Activated T-cell treated with anti-CD3 and anti-CD28 coated beads for 48 hours (primary cell): Measurements from ENCODE around the gene WDFY4.

Experiments
- DNase-seq: peaks from one replicate; pipeline ENCODE4 v3.0.0-alpha.2; 2020; ENCODE audit warnings: low read depth

Gene WDFY4

DNA sequence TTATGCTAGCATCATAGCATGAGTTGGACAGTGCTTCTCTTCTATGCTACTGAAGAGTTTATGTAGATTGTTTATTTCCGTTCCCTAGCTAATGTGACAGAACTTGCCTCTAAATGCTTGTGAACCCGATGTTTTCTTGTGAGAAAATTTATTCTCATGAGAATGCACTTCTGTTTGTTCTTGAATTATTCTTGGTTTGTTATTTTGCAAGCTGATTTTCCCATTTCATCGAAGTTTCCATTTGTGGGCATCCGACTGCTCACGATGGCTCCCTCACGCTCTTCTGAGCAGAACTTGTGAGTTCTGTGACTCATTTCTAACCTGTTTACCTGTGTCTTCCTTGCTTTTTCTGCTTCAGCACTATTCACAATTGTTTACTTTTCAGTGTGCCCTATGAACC is 59.9 kb downstream of the WDFY4 start:
- DNase-seq: no peak

DNA sequence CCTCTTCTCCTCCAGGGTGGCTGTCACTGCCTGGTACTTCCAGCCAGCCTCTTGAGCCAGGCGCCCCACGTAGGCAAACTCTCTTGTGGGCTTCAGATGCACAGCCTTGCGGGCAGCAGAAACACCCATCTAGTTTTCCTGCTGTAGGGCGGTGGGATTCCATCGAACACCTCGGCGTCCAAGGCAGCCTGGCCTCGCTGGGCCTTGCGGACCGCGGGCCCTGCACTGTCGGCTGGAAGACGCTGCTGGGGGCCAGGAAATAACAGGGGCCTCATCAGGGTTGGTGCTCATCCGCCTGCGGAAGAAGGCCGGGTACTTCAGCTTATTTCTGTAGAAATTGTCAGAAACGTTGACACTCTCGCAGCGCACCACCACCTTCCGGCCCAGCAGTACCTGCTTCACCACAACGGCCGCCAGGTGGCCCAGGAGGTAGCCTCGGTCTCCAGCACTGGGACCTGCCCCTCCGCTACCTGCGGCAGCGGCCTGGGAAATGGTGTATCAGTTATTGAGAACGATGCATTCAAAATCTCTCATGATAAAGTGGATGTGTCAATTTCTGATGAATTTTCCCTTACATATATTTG is 61.1 kb downstream of the WDFY4 start:
- DNase-seq: no peak

DNA sequence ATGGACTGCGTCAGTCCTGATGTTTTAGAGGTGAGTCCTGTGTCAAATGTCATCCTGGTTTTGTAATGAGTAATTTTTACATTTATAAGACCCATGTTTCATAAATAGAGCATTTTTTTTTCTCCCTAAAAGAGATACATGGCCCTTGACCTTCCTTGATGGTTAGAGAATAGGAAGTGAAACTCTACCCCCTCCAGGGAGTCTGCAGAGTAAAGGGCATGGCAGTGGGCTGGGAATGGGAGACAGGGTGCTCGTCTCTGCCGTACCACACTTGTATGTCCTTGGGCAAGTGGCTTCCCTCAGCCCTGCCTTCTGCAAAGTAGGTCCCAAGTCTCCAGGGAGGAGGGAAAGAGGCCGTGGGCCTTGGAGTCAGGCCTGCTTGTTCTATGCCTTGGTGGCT is 63.9 kb downstream of the WDFY4 start:
- no peak for DNase-seq

DNA sequence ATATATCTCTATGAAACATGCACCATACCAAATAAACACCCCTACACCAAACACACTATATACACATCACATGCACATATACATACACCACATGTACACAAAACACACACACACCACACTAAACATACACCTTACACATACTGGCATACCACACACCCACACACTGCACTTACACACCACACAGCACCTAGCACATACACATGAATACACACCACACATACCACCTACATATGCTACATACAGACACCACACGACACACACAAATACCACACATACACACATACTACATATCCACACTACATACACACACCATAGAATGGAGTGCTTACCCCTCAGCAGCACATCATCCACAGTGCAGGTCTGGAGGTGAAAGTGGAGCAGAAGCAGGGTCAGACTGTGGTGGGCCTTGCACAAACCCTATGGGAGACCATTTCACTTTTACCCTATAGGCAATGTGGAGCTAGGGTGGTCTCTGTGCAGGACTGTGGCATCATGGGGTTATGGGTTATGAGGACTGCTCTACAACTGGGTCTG is 64.6 kb downstream of the WDFY4 start:
- no peak for DNase-seq

DNA sequence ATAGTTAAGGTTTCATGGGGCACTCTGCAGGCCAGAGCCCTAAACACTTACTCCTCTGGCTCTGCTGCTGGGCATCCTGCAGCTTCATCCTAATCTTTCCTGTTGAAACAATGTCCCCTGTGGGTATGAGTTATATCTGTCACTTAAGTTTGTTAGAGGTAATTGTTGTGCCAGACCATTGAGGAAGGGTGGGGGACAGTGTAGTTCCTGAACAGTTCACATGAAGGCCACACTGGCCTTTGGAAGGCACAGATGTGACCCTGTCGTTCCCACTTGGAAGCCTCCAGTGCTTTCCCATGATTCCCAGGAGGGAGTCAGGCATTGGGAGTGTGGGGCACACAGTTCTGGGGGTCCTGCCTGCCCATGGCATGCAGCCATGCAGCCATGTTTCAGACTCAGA is 65.3 kb downstream of the WDFY4 start:
- DNase-seq: no peak

DNA sequence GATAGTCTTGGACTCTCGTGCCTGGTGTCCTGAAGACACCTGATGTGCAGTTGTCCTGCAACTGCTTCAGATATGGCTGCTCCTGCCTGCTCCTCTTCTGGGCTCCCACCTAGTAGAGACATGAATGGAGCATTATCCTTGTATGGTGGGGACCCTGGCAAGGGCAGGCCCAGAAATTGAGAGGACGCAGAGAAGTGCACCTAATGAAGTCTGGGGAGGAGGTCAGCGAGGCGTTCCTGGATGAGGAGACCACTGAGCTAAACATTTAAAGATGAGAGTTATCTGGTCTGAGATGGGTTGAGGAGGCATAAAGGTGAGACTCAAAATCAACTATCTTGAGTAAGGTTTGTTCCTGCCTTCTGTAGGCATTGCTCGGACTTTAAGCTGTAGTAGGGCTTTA is 66.3 kb downstream of the WDFY4 start:
- DNase-seq: no peak

DNA sequence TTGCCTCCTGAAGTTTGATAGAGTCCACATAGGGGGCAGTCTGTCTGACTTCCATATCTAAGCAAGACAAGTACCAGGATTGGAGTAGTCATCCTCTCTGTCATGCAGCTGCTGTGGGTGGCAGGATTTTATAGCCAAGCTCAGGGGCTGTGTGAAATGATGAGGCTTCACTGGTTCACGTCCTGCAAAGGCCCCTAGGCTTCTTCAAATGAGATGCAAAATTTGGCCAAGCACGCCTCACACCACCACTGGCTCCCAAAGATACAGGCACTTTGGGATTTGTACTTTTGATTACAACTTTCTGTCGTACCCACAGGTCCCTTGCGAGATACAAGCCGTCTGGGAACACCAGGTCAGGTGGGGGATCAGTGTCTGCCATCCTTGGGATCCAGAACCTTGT is 67.1 kb downstream of the WDFY4 start:
- no peak for DNase-seq

DNA sequence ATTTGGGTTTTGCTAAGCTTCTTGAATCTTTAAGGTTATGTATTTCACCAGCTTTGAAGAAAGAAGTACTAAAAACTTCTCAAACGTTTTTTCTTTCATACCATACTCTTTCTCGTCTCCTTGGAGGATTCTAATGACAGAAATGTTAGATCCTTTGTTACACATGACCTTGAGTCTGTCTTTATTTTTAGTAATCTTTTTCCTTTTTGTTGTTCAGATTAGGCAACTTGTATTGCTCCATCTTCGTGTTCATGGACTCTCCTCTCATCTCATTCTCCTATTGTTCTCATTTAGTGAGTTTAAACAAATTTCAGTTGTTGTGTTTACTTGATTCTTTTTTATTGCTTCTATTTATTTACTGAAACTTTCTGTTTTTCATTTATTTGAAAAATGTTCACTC is 73.7 kb downstream of the WDFY4 start:
- DNase-seq: no peak

DNA sequence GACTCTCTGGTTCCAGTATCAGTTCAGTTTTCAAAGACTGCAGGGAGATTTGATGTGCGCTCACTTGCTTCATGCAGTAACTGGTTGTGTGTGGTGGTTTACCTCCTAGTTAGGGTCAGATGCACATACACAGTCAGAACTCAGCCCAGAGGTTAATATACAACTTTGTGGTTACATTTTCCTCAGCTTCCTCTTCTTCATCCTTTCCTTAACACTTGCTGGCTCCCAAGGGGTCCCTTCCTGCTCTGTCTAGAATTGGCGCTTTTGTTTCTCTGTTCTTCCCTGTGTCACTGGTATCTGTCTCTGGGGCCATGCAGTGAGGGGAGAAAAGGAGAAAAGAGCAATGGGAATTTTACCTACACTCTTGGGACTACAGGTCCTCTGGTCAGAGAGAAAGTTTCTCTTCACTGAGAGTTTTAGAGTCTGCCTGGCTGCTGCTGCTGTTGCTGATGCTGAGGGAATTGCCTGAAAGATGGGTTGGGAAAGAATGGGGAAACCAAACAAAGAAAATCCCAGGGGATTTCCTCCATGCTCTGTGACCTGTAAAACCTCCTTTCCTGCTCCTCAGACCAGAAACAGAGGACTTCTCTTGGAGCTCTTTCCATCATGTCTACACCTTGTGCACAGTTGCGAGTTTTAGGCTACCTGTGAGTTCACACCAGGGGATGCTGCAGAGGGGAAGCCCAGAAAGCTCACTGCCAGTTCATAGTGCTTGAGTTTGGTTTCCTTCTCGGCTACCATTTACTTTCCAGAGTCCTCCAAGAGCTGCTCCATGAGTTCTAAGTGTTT is 74.6 kb downstream of the WDFY4 start:
- no peak for DNase-seq

DNA sequence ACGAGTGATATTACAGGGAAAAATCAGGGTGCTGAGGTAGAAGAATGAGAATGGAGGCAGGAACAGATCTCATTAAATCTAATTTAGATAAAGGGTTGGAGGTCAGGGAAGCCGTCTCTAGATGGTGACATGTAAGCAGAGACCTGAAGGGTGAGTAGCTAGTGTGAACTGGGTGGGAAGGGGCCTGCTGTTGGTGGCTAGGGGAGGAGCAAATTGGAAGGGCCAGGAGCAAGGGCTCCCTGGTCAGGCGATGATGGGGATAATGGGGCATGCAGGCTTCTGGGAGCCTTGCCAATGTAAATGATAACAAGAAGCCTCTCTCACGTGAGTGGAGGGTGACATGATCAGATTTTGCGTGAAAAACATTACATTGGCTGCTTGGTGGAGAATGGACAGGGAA is 76.3 kb downstream of the WDFY4 start:
- DNase-seq: no peak

DNA sequence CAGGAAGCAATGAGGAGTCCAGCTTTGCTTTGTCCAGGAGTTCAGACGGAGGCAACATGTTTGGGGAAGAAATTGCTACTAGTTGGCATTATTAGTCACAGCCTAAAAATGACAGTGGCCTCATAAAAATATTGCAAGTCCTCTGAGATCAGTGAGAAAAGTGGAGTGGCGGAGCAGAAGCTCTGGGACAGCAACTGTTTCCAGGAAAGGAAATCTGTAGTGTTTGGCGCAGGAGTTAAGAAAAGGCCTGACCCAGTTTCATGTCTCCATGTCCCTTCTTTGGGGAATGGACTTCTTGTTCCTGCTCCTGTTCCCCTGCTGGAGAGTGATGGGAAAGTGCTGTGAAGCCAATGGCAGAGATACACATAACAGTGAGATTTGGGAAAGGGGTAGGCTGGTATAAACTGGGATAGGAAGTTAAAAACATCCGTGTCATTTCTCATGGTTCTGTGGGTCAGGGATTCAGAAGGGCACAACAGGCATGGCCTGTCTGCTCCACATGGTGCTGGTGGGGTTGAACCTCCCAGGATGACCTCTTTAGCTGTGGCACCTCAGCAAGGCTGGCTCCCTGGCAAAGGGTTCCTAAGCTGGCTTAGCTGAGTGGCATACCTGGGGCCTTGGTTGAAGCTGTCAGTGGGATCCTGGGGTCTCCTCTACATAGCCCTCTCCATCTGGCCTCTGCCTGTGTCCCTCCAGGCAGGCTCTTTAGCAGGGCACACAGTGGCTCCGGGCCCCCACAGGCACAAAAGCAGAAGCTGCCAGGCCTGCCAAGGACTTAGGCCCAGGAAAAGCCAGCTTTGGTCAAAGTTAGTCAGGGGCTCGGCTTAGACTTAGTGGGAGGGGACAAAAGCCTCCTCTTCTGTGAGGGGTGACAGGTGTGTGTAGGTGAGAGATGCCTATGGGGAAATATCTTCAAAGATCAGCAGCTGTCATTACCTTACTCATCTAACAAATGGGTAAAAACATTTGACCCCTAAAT is 77.7 kb downstream of the WDFY4 start:
- DNase-seq: no peak

DNA sequence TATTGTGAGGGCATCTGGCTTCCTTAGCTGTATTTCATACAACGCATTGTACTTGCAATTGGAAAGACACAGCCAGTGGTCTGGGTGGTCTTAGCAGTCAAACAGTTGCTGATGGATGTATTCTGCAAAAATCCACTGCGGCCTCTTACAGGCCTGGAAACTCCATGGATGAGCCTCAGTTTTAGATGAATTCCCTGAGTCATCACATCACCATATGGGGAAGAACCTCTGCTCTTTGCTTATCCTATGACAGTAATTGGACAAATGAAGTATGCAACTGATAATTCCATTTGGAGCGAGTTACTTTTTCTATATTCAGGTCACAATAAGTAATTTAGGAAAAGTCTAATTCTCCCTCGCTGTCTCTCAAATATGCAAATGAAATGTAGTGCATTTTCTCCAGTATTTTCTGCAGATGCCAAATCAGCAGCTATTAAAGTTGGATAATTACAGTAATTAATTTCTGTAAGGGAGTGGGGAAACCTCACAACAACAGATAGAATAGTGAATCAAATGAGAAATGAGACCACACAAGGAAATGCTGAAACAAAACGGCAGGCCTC is 78.8 kb downstream of the WDFY4 start:
- no peak for DNase-seq

DNA sequence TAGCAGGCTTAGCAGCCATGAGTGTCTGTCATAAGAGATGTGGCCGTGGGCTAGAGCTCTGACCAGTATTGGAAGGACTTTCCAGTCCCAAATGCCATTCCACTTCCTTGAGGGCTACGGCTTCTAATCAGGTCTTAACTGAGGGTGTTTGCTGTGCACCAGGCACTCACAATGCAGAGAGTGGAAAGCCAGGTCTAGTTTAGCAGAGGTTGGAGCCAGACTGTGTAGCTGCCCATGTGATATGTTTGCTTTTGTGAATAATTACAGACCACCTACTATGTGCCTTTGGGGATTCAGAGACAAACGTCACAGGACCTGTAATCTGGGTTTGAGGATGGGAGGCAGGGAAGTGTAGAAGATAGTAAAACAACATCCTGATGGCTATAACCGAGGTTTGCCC is 79.8 kb downstream of the WDFY4 start:
- no peak for DNase-seq

DNA sequence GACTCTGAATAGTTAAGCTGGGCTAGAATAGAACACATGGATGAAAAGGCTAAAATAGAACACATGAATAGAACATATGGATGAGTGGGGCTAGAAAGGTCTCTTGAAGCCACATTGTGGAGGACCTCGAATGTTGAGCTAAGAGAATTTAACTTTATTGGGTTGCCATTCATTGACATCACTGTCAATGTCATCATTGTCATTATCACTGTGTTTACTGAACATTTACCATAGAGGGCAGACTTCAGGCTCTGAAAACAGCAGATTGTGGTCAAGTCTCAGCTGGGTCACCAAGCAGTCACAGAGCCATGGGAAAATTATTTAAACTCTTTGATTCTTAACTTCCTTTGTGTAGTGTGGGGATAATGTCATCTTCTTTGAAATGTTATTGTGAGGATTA is 80.4 kb downstream of the WDFY4 start:
- no peak for DNase-seq

DNA sequence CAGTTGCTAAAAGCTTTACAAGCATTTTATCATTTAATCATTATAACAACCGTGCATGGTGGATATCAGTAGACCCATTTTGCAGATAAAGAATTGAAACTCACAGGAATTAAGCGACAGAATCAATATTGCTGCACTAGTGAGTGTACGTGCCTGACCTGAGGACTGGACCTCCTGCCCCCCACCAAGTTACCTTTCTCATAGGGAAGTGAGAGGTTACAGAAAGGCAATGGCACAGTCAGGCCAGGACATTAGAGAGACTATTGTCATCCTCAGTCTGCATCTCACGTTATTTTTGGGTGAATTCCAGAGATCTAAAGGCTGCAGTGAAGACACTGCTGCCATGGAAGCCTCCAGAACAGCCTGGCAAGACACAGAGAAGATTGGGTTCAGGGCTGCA is 80.9 kb downstream of the WDFY4 start:
- no peak for DNase-seq

DNA sequence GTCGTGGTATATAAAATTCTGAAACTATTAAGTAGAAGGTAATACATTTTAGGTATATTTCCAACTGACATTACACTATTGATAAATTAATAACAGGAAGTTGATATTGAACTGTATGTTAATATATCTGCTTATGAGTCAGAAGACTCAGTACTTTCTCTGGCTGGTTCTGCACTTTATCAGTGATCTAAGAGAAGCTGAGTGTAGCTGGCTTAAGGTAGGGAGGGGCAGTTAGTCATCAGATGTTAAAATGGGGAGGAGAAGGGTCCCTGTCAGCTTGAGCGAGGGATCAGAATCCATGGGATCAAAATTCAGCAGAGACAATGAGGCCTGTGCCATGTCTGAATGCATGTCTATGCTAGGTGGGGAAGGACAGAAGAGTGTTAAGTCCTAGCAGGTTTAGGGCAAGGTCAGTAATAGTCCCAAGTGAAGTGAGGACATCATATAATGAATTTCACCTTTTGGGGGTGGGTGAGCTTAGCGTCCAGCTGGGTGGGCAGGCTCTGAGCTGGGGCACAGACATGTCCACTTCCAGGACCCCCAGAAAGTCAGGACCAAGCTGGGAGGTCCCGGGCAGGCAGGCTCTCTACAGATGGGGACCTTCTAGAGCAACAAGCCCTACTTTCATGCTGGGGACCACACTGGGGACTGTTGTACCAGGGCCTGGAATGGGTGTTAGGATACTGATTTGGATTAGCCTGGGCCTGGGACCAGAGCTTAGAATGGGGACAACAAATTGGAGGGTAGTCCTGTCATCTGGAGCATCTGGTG is 82.9 kb downstream of the WDFY4 start:
- DNase-seq: no peak

DNA sequence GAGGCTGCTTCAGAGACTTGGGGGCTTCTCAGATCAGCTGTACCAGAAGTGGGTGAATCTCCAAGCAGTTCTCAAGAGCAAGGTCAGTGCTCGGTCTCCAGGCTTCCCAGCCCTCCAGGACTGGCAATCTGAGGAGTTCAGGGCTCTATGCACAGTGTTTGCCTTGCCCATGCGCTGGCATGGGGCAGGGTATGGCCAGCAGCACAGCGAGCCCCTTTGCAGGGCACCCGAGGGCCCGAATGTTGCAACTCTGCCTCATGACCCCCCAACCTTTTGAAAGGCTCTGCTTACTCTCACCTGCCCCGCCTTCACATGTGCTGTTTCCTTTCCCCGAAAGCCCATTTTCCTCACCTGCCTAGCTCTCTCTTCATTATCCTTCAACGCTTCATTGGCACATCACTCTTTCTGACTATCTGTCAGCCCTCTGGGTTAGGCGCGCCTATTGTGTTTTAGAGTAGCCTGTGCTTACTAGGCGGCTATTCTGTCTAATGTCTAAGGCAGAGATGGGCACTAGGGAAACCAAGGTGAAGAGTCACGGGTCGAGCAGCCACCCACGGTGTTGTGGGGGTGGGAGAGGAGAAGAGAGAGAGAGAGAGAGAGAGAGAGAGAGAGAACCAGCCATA is 83.6 kb downstream of the WDFY4 start:
- DNase-seq: no peak

DNA sequence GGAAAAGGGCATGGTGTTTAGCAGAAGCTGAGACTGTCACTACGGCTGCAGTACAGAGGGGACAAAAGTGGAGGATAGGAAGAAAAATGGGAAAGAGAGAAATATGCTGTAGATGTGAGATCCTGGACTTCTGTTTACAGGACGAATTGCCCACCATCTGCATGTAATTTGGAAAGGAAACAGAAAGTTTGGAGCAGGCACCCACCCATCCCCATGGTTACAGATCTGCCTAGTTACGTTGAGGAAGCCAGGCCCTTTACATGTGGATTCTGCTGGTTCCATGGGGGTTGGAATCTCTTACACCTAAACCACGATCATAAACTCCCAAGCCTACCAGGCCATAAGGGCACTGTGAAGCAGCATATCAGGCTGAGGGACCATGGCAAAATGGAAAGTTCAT is 84.3 kb downstream of the WDFY4 start:
- no peak for DNase-seq

DNA sequence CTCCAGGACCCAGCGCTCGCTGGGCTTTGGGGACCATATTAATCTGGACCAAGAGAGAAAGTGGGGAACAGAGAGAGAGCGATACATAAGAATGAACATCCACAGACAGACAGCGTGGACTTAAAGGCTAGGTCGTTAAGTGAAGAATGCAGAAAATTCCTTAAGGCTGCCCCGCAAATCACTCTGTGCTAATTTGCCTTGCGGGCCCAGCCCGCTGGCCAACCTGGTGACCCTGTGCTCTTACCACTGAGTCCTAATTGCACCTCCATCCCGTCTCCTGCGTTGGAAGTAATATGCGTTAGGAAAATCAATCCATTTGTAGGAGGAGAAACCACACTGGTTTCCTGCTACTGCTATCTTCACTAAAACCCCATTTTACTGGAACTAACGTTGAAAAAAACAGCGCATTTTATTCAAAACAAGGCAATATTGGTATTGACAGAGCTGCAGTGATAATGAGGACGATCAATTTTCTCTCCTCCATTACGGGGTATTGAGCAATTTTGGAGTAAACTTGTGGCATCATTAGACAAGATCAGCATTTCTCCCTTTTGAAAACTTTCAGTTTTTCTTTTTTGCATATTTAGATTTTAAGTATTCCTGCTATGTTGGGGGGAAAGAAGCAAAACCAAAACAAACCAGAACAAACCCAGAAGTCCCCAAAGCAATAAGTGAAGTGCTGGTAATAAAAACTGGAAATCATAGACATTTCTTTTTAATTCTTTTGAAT is 85.2 kb downstream of the WDFY4 start:
- DNase-seq: no peak

DNA sequence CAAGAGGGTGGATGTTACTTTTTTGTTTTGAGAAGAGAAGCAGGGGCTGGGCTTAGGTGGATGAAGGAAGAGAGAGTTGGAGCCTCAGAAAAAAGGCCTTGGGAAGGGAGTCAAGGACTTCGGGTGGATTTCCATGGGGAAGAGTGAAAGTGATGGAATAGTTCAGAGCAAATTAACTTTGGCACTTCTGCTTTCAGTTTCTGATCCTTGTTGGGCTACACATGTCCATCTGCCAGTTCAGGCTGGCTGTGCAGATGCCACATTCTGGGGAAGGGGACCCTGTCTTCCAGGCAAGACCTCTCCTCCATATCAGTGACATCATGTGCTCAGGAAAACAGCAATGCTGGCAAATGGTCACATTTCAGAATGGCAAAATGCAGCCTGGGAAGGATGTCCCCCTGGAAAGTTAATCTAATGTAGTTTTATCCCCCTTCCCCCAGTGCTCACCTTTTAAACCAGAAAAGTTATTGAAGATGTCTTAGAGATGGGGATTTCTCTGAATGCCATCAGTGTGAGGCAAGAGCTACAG is 86.0 kb downstream of the WDFY4 start:
- DNase-seq: no peak
